H9 (cell line): ENCODE data around the gene POFUT2. TPM values are rescaled to one million over a fixed set of nuclear protein-coding genes. Genes with fewer than 3 reads are reported as not detected.

ENCODE experiments used
- DNase-seq: peaks from one replicate; pipeline ENCODE4 v3.0.0-alpha.2; 2017
- H2AFZ ChIP-seq: one replicate; pipeline ENCODE4 v1.6.1; 2013; ENCODE audit warnings: mild to moderate bottlenecking, low read length, control low read depth, moderate library complexity
- H2AK5ac ChIP-seq: 2 replicates; pipeline ENCODE4 v1.6.1; 2013; ENCODE audit warnings: low read length, control low read depth, mixed read lengths; ENCODE audit not compliant: insufficient read length
- H2BK120ac ChIP-seq: one replicate; pipeline ENCODE4 v1.6.1; 2013; ENCODE audit warnings: low read depth, mild to moderate bottlenecking, low read length, control low read depth, inconsistent platforms; ENCODE audit not compliant: poor library complexity, severe bottlenecking
- H2BK12ac ChIP-seq: 2 replicates; pipeline ENCODE4 v1.6.1; 2013; ENCODE audit warnings: low read length, control low read depth, mixed read lengths, low read depth; ENCODE audit not compliant: insufficient read length
- H2BK15ac ChIP-seq: 2 replicates; pipeline ENCODE4 v1.6.1; 2013; ENCODE audit warnings: low read depth, low read length, control low read depth
- H2BK20ac ChIP-seq: one replicate; pipeline ENCODE4 v1.6.1; 2013; ENCODE audit warnings: low read depth, mild to moderate bottlenecking, low read length, control low read depth, inconsistent platforms; ENCODE audit not compliant: poor library complexity, severe bottlenecking
- H2BK5ac ChIP-seq: 2 replicates; pipeline ENCODE4 v1.6.1; 2013; ENCODE audit warnings: low read length, control low read depth, mixed read lengths; ENCODE audit not compliant: insufficient read length
- H3K14ac ChIP-seq: 2 replicates; pipeline ENCODE4 v1.6.1; 2013; ENCODE audit warnings: low read length, control low read depth; ENCODE audit not compliant: insufficient read depth
- H3K18ac ChIP-seq: 2 replicates; pipeline ENCODE4 v1.6.1; 2013; ENCODE audit warnings: low read depth, mild to moderate bottlenecking, mixed read lengths, low read length, control low read depth; ENCODE audit not compliant: insufficient read length
- H3K23ac ChIP-seq: 2 replicates; pipeline ENCODE4 v1.6.1; 2013; ENCODE audit warnings: low read length, control low read depth, mixed read lengths, low read depth; ENCODE audit not compliant: insufficient read length
- H3K23me2 ChIP-seq: 2 replicates; pipeline ENCODE4 v1.6.1; 2013; ENCODE audit warnings: low read depth, mild to moderate bottlenecking, mixed read lengths, low read length, control low read depth; ENCODE audit not compliant: insufficient read length, poor library complexity, severe bottlenecking
- H3K27ac ChIP-seq: 2 replicates; pipeline ENCODE4 v1.5.1; 2013; ENCODE audit warnings: low read length, control low read depth, mixed read lengths, low read depth; ENCODE audit not compliant: insufficient read length
- H3K27me3 ChIP-seq: 2 replicates; pipeline ENCODE4 v1.6.1; 2013; ENCODE audit warnings: low read length, control low read depth, inconsistent platforms; ENCODE audit not compliant: insufficient read depth
- H3K4ac ChIP-seq: 2 replicates; pipeline ENCODE4 v1.6.1; 2013; ENCODE audit warnings: low read depth, mild to moderate bottlenecking, control low read depth, inconsistent platforms, low read length, moderate library complexity
- H3K4me1 ChIP-seq: 2 replicates; pipeline ENCODE4 v1.6.1; 2013; ENCODE audit warnings: low read length, control low read depth, inconsistent platforms; ENCODE audit not compliant: insufficient read depth
- H3K4me2 ChIP-seq: 2 replicates; pipeline ENCODE4 v1.6.1; 2013; ENCODE audit warnings: low read length, control low read depth, mixed read lengths; ENCODE audit not compliant: insufficient read length, insufficient read depth
- H3K56ac ChIP-seq: 2 replicates; pipeline ENCODE4 v1.6.1; 2013; ENCODE audit warnings: low read depth, mild to moderate bottlenecking, mixed read lengths, low read length, control low read depth; ENCODE audit not compliant: insufficient read length
- H3K79me1 ChIP-seq: 2 replicates; pipeline ENCODE4 v1.6.1; 2013; ENCODE audit warnings: low read depth, mild to moderate bottlenecking, moderate library complexity, low read length, control low read depth, inconsistent platforms; ENCODE audit not compliant: insufficient read depth, poor library complexity, severe bottlenecking
- H3K79me2 ChIP-seq: 2 replicates; pipeline ENCODE4 v1.6.1; 2013; ENCODE audit warnings: low read length, control low read depth, inconsistent platforms; ENCODE audit not compliant: insufficient read depth
- H3K9ac ChIP-seq: 2 replicates; pipeline ENCODE4 v1.6.1; 2013; ENCODE audit warnings: low read length, control low read depth, mixed read lengths; ENCODE audit not compliant: insufficient read length; ENCODE audit errors: extremely low read depth
- H3K9me3 ChIP-seq: one replicate; pipeline ENCODE4 v1.6.1; 2013; ENCODE audit warnings: low read depth, low read length, inconsistent platforms; ENCODE audit not compliant: control insufficient read depth
- H3T11ph ChIP-seq: one replicate; pipeline ENCODE4 v1.6.1; 2013; ENCODE audit warnings: mild to moderate bottlenecking, low read length, control low read depth, inconsistent platforms
- H4K20me1 ChIP-seq: one replicate; pipeline ENCODE4 v1.6.1; 2013; ENCODE audit not compliant: control insufficient read depth, insufficient read length, insufficient read depth
- H4K5ac ChIP-seq: 2 replicates; pipeline ENCODE4 v1.6.1; 2013; ENCODE audit warnings: low read depth, mild to moderate bottlenecking, mixed read lengths, low read length, control low read depth; ENCODE audit not compliant: insufficient read length
- H4K8ac ChIP-seq: replicated peaks from 2 replicates; pipeline ENCODE4 v1.6.1; 2013; ENCODE audit warnings: low read length, control low read depth, mixed read lengths, low read depth; ENCODE audit not compliant: insufficient read length
- H4K91ac ChIP-seq: 2 replicates; pipeline ENCODE4 v1.6.1; 2013; ENCODE audit warnings: low read depth, mild to moderate bottlenecking, moderate library complexity, mixed read lengths, low read length, control low read depth; ENCODE audit not compliant: insufficient read length
- H3K27ac Mint-ChIP-seq, 3 experiments: 2 replicates in 2 of 3; 3 replicates in 1 of 3; pipeline ENCODE4 v1.8.0; 2020 to 2021; ENCODE audit warnings: mixed read lengths in 3 of 3, mild to moderate bottlenecking in 1 of 3, moderate library complexity in 1 of 3
- H3K27me3 Mint-ChIP-seq: 2 replicates; pipeline ENCODE4 v1.8.0; 2021; ENCODE audit warnings: low read depth, mild to moderate bottlenecking, moderate library complexity, mixed read lengths
- H3K36me3 Mint-ChIP-seq, 3 experiments: 2 replicates in 2 of 3; 3 replicates in 1 of 3; pipeline ENCODE4 v1.8.0; 2020 to 2021; ENCODE audit warnings: low read depth in 3 of 3, mixed read lengths in 3 of 3; ENCODE audit not compliant: insufficient read depth in 1 of 3
- H3K4me1 Mint-ChIP-seq, 2 experiments: 2 replicates each; pipeline ENCODE4 v1.8.0; 2020; ENCODE audit warnings: mixed read lengths in 2 of 2
- H3K4me3 Mint-ChIP-seq, 2 experiments: 2 replicates in 1 of 2; 3 replicates in 1 of 2; pipeline ENCODE4 v1.8.0; 2020 to 2021; ENCODE audit warnings: mild to moderate bottlenecking in 2 of 2, mixed read lengths in 2 of 2, moderate library complexity in 1 of 2
- H3K9me3 Mint-ChIP-seq, 2 experiments: 2 replicates in 1 of 2; 3 replicates in 1 of 2; pipeline ENCODE4 v1.8.0; 2020; ENCODE audit warnings: mild to moderate bottlenecking in 2 of 2, mixed read lengths in 2 of 2, moderate library complexity in 1 of 2
- WGBS: extraction: QIAGEN DNeasy Blood & Tissue Kit; methylation state at CpG from one replicate; pipeline ENCODE4 v1.1.7; 2013; ENCODE audit warnings: missing lambda C conversion rate, low lambda C conversion rate, mixed read lengths; ENCODE audit not compliant: insufficient read length; ENCODE audit errors: extremely low coverage; 5-methylcytosine and 5-hydroxymethylcytosine counted together
- total RNA-seq: library from RNA; stranded (reverse); gene quantifications from 2 replicates; pipeline ENCODE4 v1.2.1, GENCODE V29; 2021
- TF ChIP-seq, protein P1 (sequence below): fragments of 200-600 bp; sonication (generic); conservative IDR thresholded peaks from 3 replicates; pipeline ENCODE4 v1.8.0; 2021; ENCODE audit warnings: antibody characterized with exemption, mild to moderate bottlenecking

POFUT2 gene
- total RNA-seq, 1 experiment from 2014 or later: 34.8 TPM

DNA sequence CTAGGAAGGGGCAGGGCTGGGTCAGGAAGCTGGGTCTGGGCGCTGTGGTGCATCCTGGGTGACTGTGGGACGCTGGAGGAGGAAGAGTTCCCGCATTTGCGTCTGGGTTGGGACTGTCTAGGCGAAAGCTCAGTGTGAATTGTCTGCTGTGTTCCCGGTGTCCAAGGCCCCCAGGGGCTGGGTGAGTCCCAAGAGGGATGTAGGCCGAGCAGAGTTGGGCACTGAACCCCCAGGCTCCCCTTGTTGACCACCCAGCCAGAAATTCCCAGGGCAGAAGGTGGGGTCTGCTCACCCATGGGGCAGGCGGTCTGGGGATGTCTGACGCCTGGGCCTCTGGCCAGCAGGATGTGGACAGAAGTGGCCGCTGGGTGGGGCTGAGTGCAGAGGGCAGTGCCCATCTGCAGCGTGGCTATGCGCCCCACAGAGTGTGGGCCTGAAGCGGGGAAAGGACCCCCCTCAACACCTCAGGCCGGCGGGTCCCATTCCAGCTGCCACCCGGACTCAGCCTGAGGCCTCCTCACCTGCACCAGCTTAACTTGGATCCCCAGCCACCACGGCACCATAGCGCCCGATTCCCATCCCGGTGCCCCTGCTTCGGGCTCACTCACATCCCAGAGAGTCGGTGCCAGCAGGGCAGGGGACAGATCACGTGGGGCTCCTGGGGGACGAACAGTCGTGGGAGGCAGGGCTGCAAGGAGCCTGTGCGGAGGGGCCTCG is 37.0 kb upstream of the POFUT2 start:
- TF ChIP-seq, protein P1, sequence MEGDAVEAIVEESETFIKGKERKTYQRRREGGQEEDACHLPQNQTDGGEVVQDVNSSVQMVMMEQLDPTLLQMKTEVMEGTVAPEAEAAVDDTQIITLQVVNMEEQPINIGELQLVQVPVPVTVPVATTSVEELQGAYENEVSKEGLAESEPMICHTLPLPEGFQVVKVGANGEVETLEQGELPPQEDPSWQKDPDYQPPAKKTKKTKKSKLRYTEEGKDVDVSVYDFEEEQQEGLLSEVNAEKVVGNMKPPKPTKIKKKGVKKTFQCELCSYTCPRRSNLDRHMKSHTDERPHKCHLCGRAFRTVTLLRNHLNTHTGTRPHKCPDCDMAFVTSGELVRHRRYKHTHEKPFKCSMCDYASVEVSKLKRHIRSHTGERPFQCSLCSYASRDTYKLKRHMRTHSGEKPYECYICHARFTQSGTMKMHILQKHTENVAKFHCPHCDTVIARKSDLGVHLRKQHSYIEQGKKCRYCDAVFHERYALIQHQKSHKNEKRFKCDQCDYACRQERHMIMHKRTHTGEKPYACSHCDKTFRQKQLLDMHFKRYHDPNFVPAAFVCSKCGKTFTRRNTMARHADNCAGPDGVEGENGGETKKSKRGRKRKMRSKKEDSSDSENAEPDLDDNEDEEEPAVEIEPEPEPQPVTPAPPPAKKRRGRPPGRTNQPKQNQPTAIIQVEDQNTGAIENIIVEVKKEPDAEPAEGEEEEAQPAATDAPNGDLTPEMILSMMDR: no peak
- WGBS: no CpG with 5 or more reads among the region's 27 CpGs
- Histone ChIP-seq H3K27ac (no peak overlapping the region), H3K9me3 (no peaks in the 10 kb centered on the region), H3K79me1 (no peaks in the 10 kb centered on the region), H3K23ac (no peak overlapping the region), H2BK20ac (no peak overlapping the region), H3K4ac (no peak overlapping the region), H2BK15ac (no peak overlapping the region), H4K20me1 (no peaks in the 10 kb centered on the region), H3K4me1 (no peaks in the 10 kb centered on the region), H3K23me2 (no peaks in the 10 kb centered on the region), H2AFZ (no peak overlapping the region), H4K8ac (no peak overlapping the region), H4K5ac (no peak overlapping the region), H3K18ac (no peak overlapping the region), H2BK5ac (no peak overlapping the region), H3K4me2 (no peak overlapping the region), H3K56ac (no peak overlapping the region), H2BK120ac (no peak overlapping the region), H2BK12ac (no peak overlapping the region), H2AK5ac (no peak overlapping the region), H4K91ac (no peak overlapping the region), H3K79me2 (no peaks in the 10 kb centered on the region), H3K9ac (no peak overlapping the region), H3T11ph (no peak overlapping the region), H3K27me3 (no peaks in the 10 kb centered on the region), H3K14ac (no peak overlapping the region)
- Mint-ChIP-seq H3K36me3 (0 out of 7 replicates have a peak, but pooled peaks cover 0 to 2% (median 0%) of the 10 kb centered on the region in 3 experiments), H3K27ac (no peak overlapping the region; a peak in 1 of 7 replicates), H3K27me3 (peaks cover 8% of the 10 kb centered on the region), H3K4me1 (peaks cover 21 to 32% of the 10 kb centered on the region in 2 experiments), H3K9me3 (no peaks in the 10 kb centered on the region), H3K4me3 (no peak overlapping the region)
- no peak for DNase-seq
